NT2/D1 (cell line): ENCODE data around the gene RELCH.

Source experiments
- SUZ12 ChIP-seq: IDR thresholded peaks from 2 replicates; pipeline ENCODE4 v1.6.1; 2011; ENCODE audit not compliant: insufficient read length, insufficient read depth; ENCODE audit errors: extremely low read depth
- YY1 ChIP-seq: IDR thresholded peaks from 2 replicates; pipeline ENCODE4 v1.6.1; 2011; ENCODE audit not compliant: insufficient read length, insufficient read depth
- ZNF274 ChIP-seq: IDR thresholded peaks from 2 replicates; pipeline ENCODE4 v1.6.1; 2011; ENCODE audit warnings: mild to moderate bottlenecking, low read depth, low read length

- TF ChIP-seq ZNF274 (no peak), YY1 (no peak), SUZ12 (no peak)
Measured at GRCh38 chr18:62346333-62347088, 159.5 kb downstream of the RELCH start.
